Smooth muscle cell (in vitro differentiated cells): ENCODE results near the gene OTOP1. TPM values are rescaled to one million over a fixed set of nuclear protein-coding genes. Genes with fewer than 3 reads are reported as not detected.
"Not testable (repeated sequence)": the region's sequence is repeated elsewhere in the genome, so short reads cannot be mapped to it uniquely, and the experiment has no call there.

Experiments used
- DNase-seq: peaks from one replicate; lab custom pipeline; 2025; ENCODE audit not compliant: unreplicated experiment; lab: John Stamatoyannopoulos, UW
- H2AFZ ChIP-seq: fragments of 200-600 bp; sonication (generic); 2 replicates; pipeline ENCODE4 v1.6.0; 2016; ENCODE audit warnings: antibody characterized with exemption, low read depth, mild to moderate bottlenecking
- H3F3A ChIP-seq: fragments of 200-600 bp; sonication (generic); 2 replicates; pipeline ENCODE4 v1.6.0; 2017; ENCODE audit warnings: antibody characterized with exemption, low read depth
- H3K27ac ChIP-seq: fragments of 200-600 bp; sonication (generic); 2 replicates; pipeline ENCODE4 v1.5.1; 2016; ENCODE audit warnings: low read depth, mild to moderate bottlenecking
- H3K27me3 ChIP-seq: fragments of 200-600 bp; sonication (generic); 2 replicates; pipeline ENCODE4 v1.6.1; 2016; ENCODE audit warnings: low read depth, mild to moderate bottlenecking
- H3K36me3 ChIP-seq: fragments of 200-600 bp; sonication (generic); 2 replicates; pipeline ENCODE4 v1.5.1; 2016; ENCODE audit warnings: low read depth
- H3K4me1 ChIP-seq: fragments of 200-600 bp; sonication (generic); 2 replicates; pipeline ENCODE4 v1.5.1; 2016; ENCODE audit warnings: low read depth
- H3K4me2 ChIP-seq: fragments of 200-600 bp; sonication (generic); 2 replicates; pipeline ENCODE4 v1.6.0; 2016; ENCODE audit warnings: mild to moderate bottlenecking
- H3K4me3 ChIP-seq: fragments of 200-600 bp; sonication (generic); 2 replicates; pipeline ENCODE4 v1.5.1; 2016; ENCODE audit warnings: mild to moderate bottlenecking
- H3K79me2 ChIP-seq: fragments of 200-600 bp; sonication (generic); 2 replicates; pipeline ENCODE4 v1.6.0; 2016; ENCODE audit warnings: low read depth, mild to moderate bottlenecking
- H3K9ac ChIP-seq: fragments of 200-600 bp; sonication (generic); 2 replicates; pipeline ENCODE4 v1.6.0; 2016; ENCODE audit warnings: low read depth
- H3K9me3 ChIP-seq: fragments of 200-600 bp; sonication (generic); replicated peaks from 2 replicates; pipeline ENCODE4 v1.5.1; 2016; ENCODE audit warnings: low read depth
- H4K20me1 ChIP-seq: fragments of 200-600 bp; sonication (generic); 2 replicates; pipeline ENCODE4 v1.6.0; 2016; ENCODE audit warnings: low read depth
- CTCF ChIP-seq: fragments of 200-600 bp; sonication (generic); IDR thresholded peaks from 2 replicates; pipeline ENCODE4 v1.5.1; 2017; ENCODE audit warnings: borderline replicate concordance, mild to moderate bottlenecking, antibody characterized with exemption; ENCODE audit not compliant: insufficient read depth, poor library complexity, severe bottlenecking
- WGBS: methylation state at CpG from one replicate; pipeline ENCODE4 v1.1.7; 2016; ENCODE audit warnings: low lambda C conversion rate; 5-methylcytosine and 5-hydroxymethylcytosine counted together
- polyA plus RNA-seq: library from polyadenylated mRNA; unstranded; fragments of >200 nt; fragmentation: Nextera tagmentation; extraction: Ambion mirVana; gene quantifications from 2 replicates; pipeline ENCODE4 v1.2.1, GENCODE V29; 2016
- total RNA-seq: library from RNA; depleted of rRNA; stranded (reverse); fragments of >200 nt; gene quantifications from 2 replicates; pipeline ENCODE4 v1.2.3, GENCODE V29; 2014

The OTOP1 gene
- total and polyA plus RNA-seq, 2 experiments from 2014 or later = not detected

- H3K4me2 ChIP-seq = no peak overlapping the region
- no peaks in the 10 kb centered on the region for H4K20me1 ChIP-seq
- H3K9me3 ChIP-seq = no peaks in the 10 kb centered on the region
- TF ChIP-seq CTCF = no peak
- H3K4me3 ChIP-seq = no peak overlapping the region
- no peaks in the 10 kb centered on the region for H3K36me3 ChIP-seq
- H3F3A ChIP-seq = no peaks in the 10 kb centered on the region
- no peaks in the 10 kb centered on the region for H3K79me2 ChIP-seq
- H3K4me1 ChIP-seq = no peaks in the 10 kb centered on the region
- DNase-seq = no peak
- 86% methylated on average over 5 of the region's 5 CpGs for WGBS
- H3K27me3 ChIP-seq = no peaks in the 10 kb centered on the region
- no peak overlapping the region for H2AFZ ChIP-seq
- H3K27ac ChIP-seq = no peak overlapping the region
- no peak overlapping the region for H3K9ac ChIP-seq
Observed at GRCh38 chr4:4267981-4268380, 41.3 kb upstream of the OTOP1 start.

- WGBS = 86% methylated on average over 6 of the region's 6 CpGs
- Histone ChIP-seq H3K4me3 (no peak overlapping the region), H2AFZ (no peak overlapping the region), H3K9me3 (no peaks in the 10 kb centered on the region), H3K27me3 (peaks cover 6% of the 10 kb centered on the region), H3F3A (no peaks in the 10 kb centered on the region), H3K9ac (no peak overlapping the region), H3K4me2 (no peak overlapping the region), H4K20me1 (no peaks in the 10 kb centered on the region), H3K4me1 (no peaks in the 10 kb centered on the region), H3K79me2 (no peaks in the 10 kb centered on the region), H3K27ac (no peak overlapping the region), H3K36me3 (no peaks in the 10 kb centered on the region)
- peak; percentile 15 for TF ChIP-seq CTCF
- no peak for DNase-seq
Observed at GRCh38 chr4:4260185-4260751, 33.5 kb upstream of the OTOP1 start.

- H3K36me3 ChIP-seq = no peaks in the 10 kb centered on the region
- TF ChIP-seq CTCF = no peak
- H3K79me2 ChIP-seq = no peaks in the 10 kb centered on the region
- H3K27me3 ChIP-seq = peaks cover 12% of the 10 kb centered on the region
- H3K9ac ChIP-seq = no peak overlapping the region
- H3K4me2 ChIP-seq = no peak overlapping the region
- no peaks in the 10 kb centered on the region for H4K20me1 ChIP-seq
- H2AFZ ChIP-seq = no peak overlapping the region
- DNase-seq = no peak
- H3K9me3 ChIP-seq = no peaks in the 10 kb centered on the region
- H3K27ac ChIP-seq = no peak overlapping the region
- no peaks in the 10 kb centered on the region for H3F3A ChIP-seq
- 79% methylated on average over 9 of the region's 9 CpGs for WGBS
- H3K4me3 ChIP-seq = no peak overlapping the region
- no peaks in the 10 kb centered on the region for H3K4me1 ChIP-seq
Observed at GRCh38 chr4:4259484-4260100, 32.9 kb upstream of the OTOP1 start.

GRCh38 chr4:4257705-4258104, 31.0 kb upstream of the OTOP1 start:
- WGBS = 95% methylated on average over 3 of the region's 3 CpGs
- H3K27me3 ChIP-seq = peaks cover 18% of the 10 kb centered on the region
- not testable (repeated sequence) for H3K79me2 ChIP-seq, H3K9me3 ChIP-seq, H3K4me2 ChIP-seq, H3K4me1 ChIP-seq, DNase-seq, H4K20me1 ChIP-seq, H2AFZ ChIP-seq, H3K4me3 ChIP-seq, H3K9ac ChIP-seq, H3F3A ChIP-seq, H3K27ac ChIP-seq, H3K36me3 ChIP-seq
